GM12878 (cell line): ENCODE measurements around the gene SLC23A2. TPM values are rescaled to one million over a fixed set of nuclear protein-coding genes. Genes with fewer than 3 reads are reported as not detected.
A peak's percentile ranks its signal among the peaks of the same experiment; 100 is the strongest.

Experiments
- BRCA1 ChIP-seq: IDR thresholded peaks from 2 replicates; pipeline ENCODE4 v1.6.1; 2011; ENCODE audit warnings: low read depth, low read length, improper control_type of control experiment
- CHD4 ChIP-seq: fragments of 200-600 bp; sonication (generic); IDR thresholded peaks from 2 replicates; pipeline ENCODE4 v1.6.1; 2016; ENCODE audit warnings: mild to moderate bottlenecking
- CREM ChIP-seq: IDR thresholded peaks from 2 replicates; pipeline ENCODE4 v1.6.1; 2014; ENCODE audit warnings: antibody characterized with exemption, low read depth
- EED ChIP-seq: sonication (generic); IDR thresholded peaks from 2 replicates; pipeline ENCODE4 v1.6.1; 2016; ENCODE audit warnings: antibody characterized with exemption, low read depth
- FOXK2 ChIP-seq: fragments of 450-650 bp; IDR thresholded peaks from 2 replicates; pipeline ENCODE4 v1.6.1; 2017; ENCODE audit warnings: mild to moderate bottlenecking, moderate library complexity
- GATAD2B ChIP-seq: fragments of 450-650 bp; conservative IDR thresholded peaks from 2 replicates; pipeline ENCODE4 v1.6.1; 2017; ENCODE audit warnings: low read depth, mild to moderate bottlenecking, moderate library complexity
- HDAC6 ChIP-seq: fragments of 200-600 bp; sonication (generic); IDR thresholded peaks from one replicate; pipeline ENCODE4 v1.8.0; 2017; ENCODE audit warnings: antibody characterized with exemption; ENCODE audit not compliant: unreplicated experiment
- HSF1 ChIP-seq: fragments of 150-350 bp; IDR thresholded peaks from 2 replicates; pipeline ENCODE4 v1.6.1; 2014; ENCODE audit warnings: mild to moderate bottlenecking, low read depth, low read length
- IKZF2 ChIP-seq, 2 experiments: fragments of 450-650 bp; IDR thresholded peaks; 2 replicates each; pipeline ENCODE4 v1.6.1; 2017; ENCODE audit warnings: mild to moderate bottlenecking in 2 of 2, moderate library complexity in 2 of 2
- MEF2A ChIP-seq: IDR thresholded peaks from 2 replicates; pipeline ENCODE4 v1.6.1; 2011; ENCODE audit warnings: low read depth, mild to moderate bottlenecking, low read length, moderate library complexity; ENCODE audit not compliant: insufficient read depth
- PML ChIP-seq: IDR thresholded peaks from 2 replicates; pipeline ENCODE4 v1.6.1; 2012; ENCODE audit warnings: low read length, inconsistent platforms
- POLR2AphosphoS5 ChIP-seq: IDR thresholded peaks from 2 replicates; pipeline ENCODE4 v1.6.1; 2011; ENCODE audit warnings: mild to moderate bottlenecking, low read length, inconsistent platforms
- RCOR1 ChIP-seq: conservative IDR thresholded peaks from 2 replicates; pipeline ENCODE4 v1.6.1; 2012; ENCODE audit warnings: low read depth, low read length, improper control_type of control experiment
- SMAD5 ChIP-seq: IDR thresholded peaks from 2 replicates; pipeline ENCODE4 v1.6.1; 2016; ENCODE audit warnings: antibody characterized with exemption, low read depth
- SPI1 ChIP-seq: IDR thresholded peaks from 2 replicates; pipeline ENCODE4 v1.6.1; 2011; ENCODE audit warnings: low read depth, mild to moderate bottlenecking, low read length, moderate library complexity, borderline replicate concordance; ENCODE audit not compliant: insufficient read depth
- TCF3 ChIP-seq: IDR thresholded peaks from 2 replicates; pipeline ENCODE4 v1.6.1; 2012; ENCODE audit warnings: low read depth, mild to moderate bottlenecking, low read length, borderline replicate concordance; ENCODE audit not compliant: insufficient read depth
- WRNIP1 ChIP-seq: IDR thresholded peaks from 2 replicates; pipeline ENCODE4 v1.6.1; 2011; ENCODE audit warnings: low read depth, low read length, improper control_type of control experiment, borderline replicate concordance
- ZBED1 ChIP-seq: IDR thresholded peaks from 2 replicates; pipeline ENCODE4 v1.6.1; 2016; ENCODE audit warnings: borderline replicate concordance
- ZNF274 ChIP-seq: IDR thresholded peaks from one replicate; pipeline ENCODE4 v1.8.0; 2011; ENCODE audit not compliant: insufficient read length, insufficient read depth
- ZNF592 ChIP-seq: fragments of 450-650 bp; IDR thresholded peaks from 2 replicates; pipeline ENCODE4 v1.6.1; 2017; ENCODE audit warnings: mild to moderate bottlenecking, moderate library complexity
- ZNF622 ChIP-seq: fragments of 450-650 bp; IDR thresholded peaks from 2 replicates; pipeline ENCODE4 v1.6.1; 2017; ENCODE audit warnings: mild to moderate bottlenecking, inconsistent platforms
- polyA plus RNA-seq, 11 experiments: library from polyadenylated mRNA; depleted of rRNA in 4 of 11; unstranded in 6 of 11; stranded (reverse) in 5 of 11; fragments of >200 nt; fragmentation: Nextera tagmentation in 4 of 11; fragmentation: Illumina TruSeq in 1 of 11; extraction: Ambion mirVana in 4 of 11; extraction: Trizol in 1 of 11; gene quantifications; 1 replicate in 1 of 11; 2 replicates in 10 of 11; pipeline versions ENCODE4 v1.2.1 to v1.2.3, GENCODE V29; 2011 to 2016; ENCODE audit warnings: inconsistent platforms in 2 of 11, missing spikeins in 2 of 11, low read depth in 1 of 11
- total RNA-seq, 4 experiments: library from RNA; depleted of rRNA in 3 of 4; stranded (reverse); fragments of >200 nt in 3 of 4; fragmentation: Illumina TruSeq in 1 of 4; extraction: Trizol in 1 of 4; gene quantifications; 2 replicates each; pipeline versions ENCODE4 v1.2.1 to v1.2.3, GENCODE V29; 2013 to 2021
- TF ChIP-seq, protein P1 (sequence below): fragments of 450-650 bp; IDR thresholded peaks from 2 replicates; pipeline ENCODE4 v1.6.1; 2016; ENCODE audit warnings: mild to moderate bottlenecking
- TF ChIP-seq, protein P2 (sequence below): fragments of 450-650 bp; formaldehyde crosslinking; IDR thresholded peaks from 2 replicates; pipeline ENCODE4 v1.5.0; 2022; ENCODE audit warnings: mild to moderate bottlenecking, missing genetic modification characterization

The SLC23A2 gene
- total and polyA plus RNA-seq, 10 of the 15 experiments (the other 5 are each of a cell fraction or from before 2014, with no cell fraction given): 4.4 to 56.1 (median 35.5) TPM

- no peak for TF ChIP-seq TCF3
- TF ChIP-seq CHD4: no peak
- TF ChIP-seq IKZF2 (IDR thresholded peaks at IDR 0.05): peak; percentile 93 to 95
- TF ChIP-seq CREM: peak; percentile 56
- no peak for TF ChIP-seq SMAD5
- TF ChIP-seq HDAC6: no peak
- TF ChIP-seq EED: peak; percentile 78
- TF ChIP-seq, protein P1, sequence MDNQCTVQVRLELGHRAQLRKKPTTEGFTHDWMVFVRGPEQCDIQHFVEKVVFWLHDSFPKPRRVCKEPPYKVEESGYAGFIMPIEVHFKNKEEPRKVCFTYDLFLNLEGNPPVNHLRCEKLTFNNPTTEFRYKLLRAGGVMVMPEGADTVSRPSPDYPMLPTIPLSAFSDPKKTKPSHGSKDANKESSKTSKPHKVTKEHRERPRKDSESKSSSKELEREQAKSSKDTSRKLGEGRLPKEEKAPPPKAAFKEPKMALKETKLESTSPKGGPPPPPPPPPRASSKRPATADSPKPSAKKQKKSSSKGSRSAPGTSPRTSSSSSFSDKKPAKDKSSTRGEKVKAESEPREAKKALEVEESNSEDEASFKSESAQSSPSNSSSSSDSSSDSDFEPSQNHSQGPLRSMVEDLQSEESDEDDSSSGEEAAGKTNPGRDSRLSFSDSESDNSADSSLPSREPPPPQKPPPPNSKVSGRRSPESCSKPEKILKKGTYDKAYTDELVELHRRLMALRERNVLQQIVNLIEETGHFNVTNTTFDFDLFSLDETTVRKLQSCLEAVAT: peak; percentile 85; the same call in 1 of the 2 replicates
- no peak for TF ChIP-seq SPI1
- no peak for TF ChIP-seq BRCA1
- no peak for TF ChIP-seq ZNF592
- TF ChIP-seq GATAD2B: no peak; the same call in 1 of the 2 replicates
- no peak for TF ChIP-seq ZNF274
- TF ChIP-seq HSF1: no peak
- no peak for TF ChIP-seq ZBED1
- no peak for TF ChIP-seq MEF2A
- TF ChIP-seq ZNF622: no peak
- no peak for TF ChIP-seq FOXK2
- TF ChIP-seq, protein P2, sequence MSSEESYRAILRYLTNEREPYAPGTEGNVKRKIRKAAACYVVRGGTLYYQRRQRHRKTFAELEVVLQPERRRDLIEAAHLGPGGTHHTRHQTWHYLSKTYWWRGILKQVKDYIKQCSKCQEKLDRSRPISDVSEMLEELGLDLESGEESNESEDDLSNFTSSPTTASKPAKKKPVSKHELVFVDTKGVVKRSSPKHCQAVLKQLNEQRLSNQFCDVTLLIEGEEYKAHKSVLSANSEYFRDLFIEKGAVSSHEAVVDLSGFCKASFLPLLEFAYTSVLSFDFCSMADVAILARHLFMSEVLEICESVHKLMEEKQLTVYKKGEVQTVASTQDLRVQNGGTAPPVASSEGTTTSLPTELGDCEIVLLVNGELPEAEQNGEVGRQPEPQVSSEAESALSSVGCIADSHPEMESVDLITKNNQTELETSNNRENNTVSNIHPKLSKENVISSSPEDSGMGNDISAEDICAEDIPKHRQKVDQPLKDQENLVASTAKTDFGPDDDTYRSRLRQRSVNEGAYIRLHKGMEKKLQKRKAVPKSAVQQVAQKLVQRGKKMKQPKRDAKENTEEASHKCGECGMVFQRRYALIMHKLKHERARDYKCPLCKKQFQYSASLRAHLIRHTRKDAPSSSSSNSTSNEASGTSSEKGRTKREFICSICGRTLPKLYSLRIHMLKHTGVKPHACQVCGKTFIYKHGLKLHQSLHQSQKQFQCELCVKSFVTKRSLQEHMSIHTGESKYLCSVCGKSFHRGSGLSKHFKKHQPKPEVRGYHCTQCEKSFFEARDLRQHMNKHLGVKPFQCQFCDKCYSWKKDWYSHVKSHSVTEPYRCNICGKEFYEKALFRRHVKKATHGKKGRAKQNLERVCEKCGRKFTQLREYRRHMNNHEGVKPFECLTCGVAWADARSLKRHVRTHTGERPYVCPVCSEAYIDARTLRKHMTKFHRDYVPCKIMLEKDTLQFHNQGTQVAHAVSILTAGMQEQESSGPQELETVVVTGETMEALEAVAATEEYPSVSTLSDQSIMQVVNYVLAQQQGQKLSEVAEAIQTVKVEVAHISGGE (CRISPR knock-in tag): no peak
- no peak for TF ChIP-seq WRNIP1
- no peak for TF ChIP-seq PML
- TF ChIP-seq RCOR1: no peak
- no peak for TF ChIP-seq POLR2AphosphoS5
Observed at GRCh38 chr20:5039255-5039657, 37.9 kb upstream of the SLC23A2 start (continued).
